Jurkat, Clone E6-1 (cell line): ENCODE data around the gene CDH20.
"Not testable (repeated sequence)": the region's sequence is repeated elsewhere in the genome, so short reads cannot be mapped to it uniquely, and the experiment has no call there.

Source experiments
- DNase-seq: peaks from one replicate; pipeline ENCODE4 v3.0.0-alpha.2; 2011; ENCODE audit warnings: low read depth, low spot score
- H3K4me3 ChIP-seq: 2 replicates; pipeline ENCODE4 v1.5.1; 2011; ENCODE audit warnings: mild to moderate bottlenecking, low read length, control low read depth, moderate library complexity

The CDH20 gene

GRCh38 chr18:61336766-61337165 is 3.5 kb downstream of the CDH20 start:
- H3K4me3 ChIP-seq = no peak overlapping the region
- no peak for DNase-seq

- no peak overlapping the region for H3K4me3 ChIP-seq
- DNase-seq = no peak
Measured at GRCh38 chr18:61337527-61337926, 4.3 kb downstream of the CDH20 start.

GRCh38 chr18:61340148-61340547 is 6.9 kb downstream of the CDH20 start:
- DNase-seq = no peak
- no peak overlapping the region for H3K4me3 ChIP-seq

DNA sequence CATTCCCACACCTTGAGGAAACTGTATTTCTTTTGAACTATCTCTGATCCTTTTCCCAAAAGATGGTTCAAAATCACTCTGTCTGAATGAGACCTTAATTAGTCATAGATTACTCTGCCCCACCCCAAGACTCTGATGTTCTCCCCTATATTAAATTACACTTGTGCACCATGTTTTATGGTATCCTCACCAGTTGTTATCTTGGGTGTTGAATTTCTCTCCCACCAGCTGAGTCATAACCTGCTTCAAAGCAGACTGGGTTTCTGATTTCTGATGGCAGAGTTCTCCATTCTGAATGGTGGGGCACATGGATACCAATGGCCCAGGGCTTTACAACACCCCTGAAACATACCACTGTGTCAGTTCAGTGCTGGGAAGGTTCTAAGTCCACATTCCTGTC is 15.0 kb downstream of the CDH20 start:
- DNase-seq = no peak
- no peak overlapping the region for H3K4me3 ChIP-seq

DNA sequence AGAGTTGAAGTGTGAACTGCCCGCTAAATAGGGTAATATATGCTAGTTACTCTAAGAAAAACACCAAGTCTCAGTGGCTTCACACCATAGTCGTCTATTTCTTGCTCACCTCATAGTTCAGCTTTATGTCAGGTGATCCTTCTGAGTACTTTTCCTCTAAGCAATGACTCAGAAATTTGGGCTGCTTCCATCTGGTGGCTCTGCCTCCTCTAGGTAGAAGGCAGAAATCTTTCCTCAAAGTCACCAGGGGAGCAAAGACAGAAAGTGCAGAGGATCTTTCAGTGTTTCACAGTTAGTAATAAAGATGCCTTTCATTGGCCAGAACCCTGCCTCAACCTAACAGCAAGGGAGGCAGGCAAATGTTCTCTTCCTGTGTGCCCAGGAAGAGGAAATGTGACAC is 17.3 kb downstream of the CDH20 start:
- no peak for DNase-seq
- H3K4me3 ChIP-seq = no peak overlapping the region

- no peak overlapping the region for H3K4me3 ChIP-seq
- DNase-seq = no peak
Measured at GRCh38 chr18:61352059-61352458, 18.8 kb downstream of the CDH20 start.

GRCh38 chr18:61352611-61353010 is 19.4 kb downstream of the CDH20 start:
- no peak overlapping the region for H3K4me3 ChIP-seq
- no peak for DNase-seq

- no peak overlapping the region for H3K4me3 ChIP-seq
- DNase-seq = no peak
Measured at GRCh38 chr18:61360404-61361383, 27.5 kb downstream of the CDH20 start.

GRCh38 chr18:61362511-61362910 is 29.3 kb downstream of the CDH20 start:
- H3K4me3 ChIP-seq = no peak overlapping the region
- no peak for DNase-seq

DNA sequence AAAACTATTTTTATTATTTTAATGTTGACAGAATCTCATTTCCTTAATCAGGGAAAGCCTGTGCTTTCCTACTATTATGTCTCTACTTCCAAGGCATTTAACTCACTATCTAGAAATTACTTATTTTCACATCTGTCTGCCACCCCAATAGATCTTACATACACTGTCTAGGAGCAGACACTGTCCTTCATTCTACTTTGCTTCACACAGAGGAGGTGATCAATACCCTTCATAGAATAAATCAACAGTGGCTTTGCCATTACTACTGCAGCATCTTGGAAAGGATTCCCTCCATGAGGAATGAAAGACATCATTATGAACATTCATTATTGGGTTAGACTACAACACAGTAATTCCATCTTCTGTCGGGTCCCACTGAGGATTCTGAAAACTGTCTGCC is 31.7 kb downstream of the CDH20 start:
- DNase-seq = no peak
- no peak overlapping the region for H3K4me3 ChIP-seq

- H3K4me3 ChIP-seq = no peak overlapping the region
- no peak for DNase-seq
Measured at GRCh38 chr18:61368001-61368400, 34.8 kb downstream of the CDH20 start.

GRCh38 chr18:61369671-61370070 is 36.4 kb downstream of the CDH20 start:
- not testable (repeated sequence) for H3K4me3 ChIP-seq, DNase-seq

DNA sequence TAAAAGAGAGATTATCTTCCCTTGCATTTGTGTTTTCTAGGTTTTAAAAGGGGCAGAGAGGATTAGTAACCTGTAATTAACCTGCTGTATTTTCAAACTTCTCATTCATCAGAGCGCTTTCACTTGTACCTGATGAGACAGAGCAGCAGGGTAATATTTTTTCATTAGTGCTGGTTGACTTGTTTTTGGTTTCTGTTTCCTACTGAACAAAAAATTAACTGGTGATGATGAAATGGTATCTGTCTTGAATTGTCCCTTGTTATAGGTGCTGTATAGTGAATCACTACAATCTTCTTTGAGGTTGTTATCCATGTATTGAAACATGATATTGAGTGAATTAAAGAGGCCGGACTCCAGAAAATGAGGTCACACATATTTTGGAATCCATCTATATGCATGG is 37.9 kb downstream of the CDH20 start:
- DNase-seq = no peak
- no peak overlapping the region for H3K4me3 ChIP-seq

DNA sequence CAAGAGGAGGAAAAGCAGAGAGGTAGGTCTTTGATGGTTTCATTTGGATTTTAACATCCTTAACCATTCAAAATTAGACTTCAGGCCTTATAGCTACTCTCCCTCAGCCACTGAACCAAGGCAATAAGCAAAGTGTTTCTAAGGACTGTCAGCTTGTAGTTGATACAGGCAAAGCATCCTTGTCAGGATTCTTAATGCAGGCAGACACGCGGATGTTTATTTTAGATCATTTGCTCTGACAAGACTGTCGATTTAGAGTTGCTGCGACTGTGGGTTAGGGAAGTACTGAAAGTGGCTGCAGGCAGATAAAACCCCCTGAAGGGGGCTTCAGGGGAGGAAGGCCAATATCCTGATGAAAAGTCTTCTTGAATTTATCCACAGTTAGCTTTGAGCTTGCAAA is 46.6 kb downstream of the CDH20 start:
- no peak for DNase-seq
- no peak overlapping the region for H3K4me3 ChIP-seq

DNA sequence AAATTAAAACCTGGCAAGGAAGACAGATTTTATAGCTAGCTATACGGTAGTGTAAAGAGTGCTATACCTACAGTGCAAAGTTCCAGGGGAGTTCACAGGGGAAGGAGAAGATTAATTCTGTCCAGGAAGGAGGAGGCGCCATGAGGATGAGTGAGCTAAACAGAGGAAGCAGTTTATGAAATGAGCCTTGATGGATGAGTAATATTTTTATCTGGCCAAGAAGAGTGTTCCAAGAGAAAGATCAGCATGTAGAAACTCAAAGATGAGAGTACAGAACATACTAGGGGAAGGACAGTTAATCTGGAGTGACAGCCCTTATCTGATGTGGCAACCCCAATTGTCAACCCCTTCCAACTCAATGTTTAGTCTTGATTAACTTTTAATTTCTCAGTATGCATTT is 54.8 kb downstream of the CDH20 start:
- DNase-seq = no peak

GRCh38 chr18:61394983-61395382 is 61.8 kb downstream of the CDH20 start:
- no peak overlapping the region for H3K4me3 ChIP-seq
- DNase-seq = no peak

More for the DNA sequence above, 54.8 kb downstream of the CDH20 start:
- H3K4me3 ChIP-seq = no peak overlapping the region

DNA sequence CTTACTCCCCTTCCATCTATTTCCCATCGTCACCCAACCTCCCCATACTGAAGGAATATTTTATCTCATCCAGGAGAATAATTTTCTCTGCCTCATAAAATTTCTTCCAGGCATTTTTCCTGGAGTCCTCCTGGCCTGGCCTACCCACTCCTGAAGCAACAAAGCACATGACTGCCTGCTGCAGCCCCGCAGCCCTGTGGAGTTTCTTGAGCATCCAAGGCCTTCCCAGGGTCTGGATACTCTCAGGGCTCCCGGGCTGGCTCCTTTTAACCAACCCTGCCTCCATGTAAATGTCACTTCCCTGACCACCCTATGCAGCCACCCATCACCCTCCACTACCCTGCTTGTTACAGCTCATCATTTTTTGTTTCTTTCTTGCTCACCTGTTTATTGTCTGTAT is 64.0 kb downstream of the CDH20 start:
- DNase-seq = no peak
- no peak overlapping the region for H3K4me3 ChIP-seq

GRCh38 chr18:61398961-61399705 is 65.9 kb downstream of the CDH20 start:
- no peak overlapping the region for H3K4me3 ChIP-seq
- DNase-seq = no peak

GRCh38 chr18:61400016-61400635 is 66.9 kb downstream of the CDH20 start:
- DNase-seq = no peak
- H3K4me3 ChIP-seq = no peak overlapping the region

- no peak for DNase-seq
- no peak overlapping the region for H3K4me3 ChIP-seq
Measured at GRCh38 chr18:61400716-61401115, 67.5 kb downstream of the CDH20 start.
